Epithelial cell of proximal tubule (primary cell): Measurements from ENCODE around the gene SLC41A3. TPM values are rescaled to one million over a fixed set of nuclear protein-coding genes. Genes with fewer than 3 reads are reported as not detected.
"Not testable (repeated sequence)": the region's sequence is repeated elsewhere in the genome, so short reads cannot be mapped to it uniquely, and the experiment has no call there.

Experiments used
- DNase-seq: peaks from one replicate; pipeline ENCODE4 v3.0.0-alpha.2; 2011; ENCODE audit warnings: low read depth
- H3K4me3 ChIP-seq: 2 replicates; pipeline ENCODE4 v1.5.1; 2011; ENCODE audit warnings: low read depth, mild to moderate bottlenecking, low read length
- total RNA-seq: library from RNA; depleted of rRNA; stranded (reverse); fragments of >200 nt; gene quantifications from 2 replicates; pipeline ENCODE4 v1.2.3, GENCODE V29; 2015
- TF ChIP-seq, protein P1 (sequence below): conservative IDR thresholded peaks from 2 replicates; pipeline ENCODE4 v1.5.1; 2012; ENCODE audit warnings: low read depth, mild to moderate bottlenecking, low read length

Gene SLC41A3
- total RNA-seq, 1 donor from 2014 or later: 41.6 TPM

DNA sequence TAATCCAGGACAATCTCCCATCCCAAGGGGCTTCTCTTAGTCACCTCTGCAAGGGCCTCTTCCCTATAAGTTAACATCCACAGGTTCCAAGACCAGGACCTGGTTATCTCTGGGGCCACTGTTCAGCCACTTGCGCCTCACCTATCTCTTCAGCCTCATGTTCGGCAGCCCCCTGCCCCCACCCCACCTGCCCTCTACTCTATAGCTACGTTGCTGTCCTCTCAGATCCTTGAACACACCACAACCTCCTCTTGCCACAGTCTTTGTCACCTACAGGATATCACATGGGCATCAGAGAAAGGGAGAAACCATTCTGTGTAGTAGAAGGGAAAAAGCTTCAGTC, 33.9 kb downstream of the SLC41A3 start:
- TF ChIP-seq, protein P1, sequence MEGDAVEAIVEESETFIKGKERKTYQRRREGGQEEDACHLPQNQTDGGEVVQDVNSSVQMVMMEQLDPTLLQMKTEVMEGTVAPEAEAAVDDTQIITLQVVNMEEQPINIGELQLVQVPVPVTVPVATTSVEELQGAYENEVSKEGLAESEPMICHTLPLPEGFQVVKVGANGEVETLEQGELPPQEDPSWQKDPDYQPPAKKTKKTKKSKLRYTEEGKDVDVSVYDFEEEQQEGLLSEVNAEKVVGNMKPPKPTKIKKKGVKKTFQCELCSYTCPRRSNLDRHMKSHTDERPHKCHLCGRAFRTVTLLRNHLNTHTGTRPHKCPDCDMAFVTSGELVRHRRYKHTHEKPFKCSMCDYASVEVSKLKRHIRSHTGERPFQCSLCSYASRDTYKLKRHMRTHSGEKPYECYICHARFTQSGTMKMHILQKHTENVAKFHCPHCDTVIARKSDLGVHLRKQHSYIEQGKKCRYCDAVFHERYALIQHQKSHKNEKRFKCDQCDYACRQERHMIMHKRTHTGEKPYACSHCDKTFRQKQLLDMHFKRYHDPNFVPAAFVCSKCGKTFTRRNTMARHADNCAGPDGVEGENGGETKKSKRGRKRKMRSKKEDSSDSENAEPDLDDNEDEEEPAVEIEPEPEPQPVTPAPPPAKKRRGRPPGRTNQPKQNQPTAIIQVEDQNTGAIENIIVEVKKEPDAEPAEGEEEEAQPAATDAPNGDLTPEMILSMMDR: no peak
- H3K4me3 ChIP-seq: no peak overlapping the region
- DNase-seq: no peak

DNA sequence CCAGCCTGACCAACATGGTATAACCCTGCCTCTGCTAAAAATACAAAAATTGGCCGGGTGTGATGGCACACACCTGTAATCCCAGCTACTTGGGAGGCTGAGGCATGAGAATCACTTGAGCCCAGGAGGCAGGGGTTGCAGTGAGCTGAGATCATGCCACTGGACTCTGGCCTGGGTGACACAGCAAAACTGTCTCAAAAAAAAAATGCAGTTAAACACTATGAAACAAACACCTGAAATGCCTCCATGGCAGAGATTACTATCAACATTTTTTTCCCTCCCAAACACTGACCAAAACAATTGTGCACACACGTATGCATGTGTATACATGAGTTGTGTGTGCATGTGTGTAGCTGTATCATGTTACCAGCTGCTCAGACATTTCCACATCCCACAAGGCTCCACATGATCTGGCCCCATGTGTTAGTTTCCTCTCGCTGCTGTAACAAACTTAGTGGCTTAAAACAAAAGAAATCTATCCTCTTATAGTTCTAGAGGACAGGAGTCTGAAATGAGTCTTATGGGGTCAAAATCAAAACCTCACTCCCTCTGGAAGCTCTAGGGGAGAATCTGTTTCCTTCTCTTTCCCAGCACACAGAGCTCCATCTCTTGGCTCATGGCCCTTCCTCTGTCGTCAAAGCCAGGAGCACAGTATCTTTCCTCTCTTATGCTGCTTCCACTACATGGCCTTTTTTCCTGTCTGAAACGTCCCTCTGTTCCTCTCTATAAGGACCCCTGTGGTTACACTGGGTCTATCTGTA, 34.5 kb downstream of the SLC41A3 start:
- DNase-seq: no peak
- no peak overlapping the region for H3K4me3 ChIP-seq
- TF ChIP-seq, protein P1: no peak

DNA sequence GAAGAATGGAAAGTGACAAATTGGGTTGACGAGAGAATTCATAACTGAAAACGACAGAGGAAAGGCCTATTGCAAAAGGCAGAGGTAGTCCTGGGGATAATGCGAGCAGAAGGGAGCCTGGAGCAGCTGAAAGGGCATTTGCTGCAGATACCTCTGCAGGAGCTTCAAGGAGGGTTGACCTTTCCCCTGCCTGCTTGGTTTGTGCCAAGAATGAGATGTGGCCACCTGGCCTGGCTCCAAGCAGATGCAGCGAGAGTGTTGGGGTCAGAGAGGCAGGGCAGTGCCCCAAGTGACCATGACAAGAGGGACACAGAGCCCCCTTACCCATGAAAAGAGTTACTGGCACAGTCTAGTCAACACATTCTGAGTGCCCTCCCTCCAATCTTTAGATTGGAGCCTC, 43.5 kb downstream of the SLC41A3 start:
- TF ChIP-seq, protein P1: no peak
- no peak for DNase-seq
- no peak overlapping the region for H3K4me3 ChIP-seq

DNA sequence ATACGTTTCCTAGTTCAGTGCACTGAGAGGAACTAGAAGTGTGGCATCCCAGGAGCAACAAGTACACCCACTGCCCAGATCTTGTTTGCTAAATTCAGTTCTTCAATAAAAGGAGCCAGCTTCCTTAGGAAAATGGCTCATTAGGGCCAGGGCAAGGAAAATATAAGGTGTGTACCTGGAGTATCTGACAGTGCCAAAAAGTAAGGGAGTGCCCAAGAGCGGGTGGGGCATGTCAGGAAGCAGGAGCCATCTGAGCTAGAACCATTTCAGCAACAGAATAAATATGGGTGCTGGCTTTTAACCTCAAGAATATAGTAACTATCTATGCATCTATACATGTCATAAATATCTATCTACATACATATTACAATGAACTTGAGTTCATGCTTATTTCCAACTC, 44.1 kb downstream of the SLC41A3 start:
- TF ChIP-seq, protein P1: no peak
- no peak for DNase-seq
- H3K4me3 ChIP-seq: no peak overlapping the region

DNA sequence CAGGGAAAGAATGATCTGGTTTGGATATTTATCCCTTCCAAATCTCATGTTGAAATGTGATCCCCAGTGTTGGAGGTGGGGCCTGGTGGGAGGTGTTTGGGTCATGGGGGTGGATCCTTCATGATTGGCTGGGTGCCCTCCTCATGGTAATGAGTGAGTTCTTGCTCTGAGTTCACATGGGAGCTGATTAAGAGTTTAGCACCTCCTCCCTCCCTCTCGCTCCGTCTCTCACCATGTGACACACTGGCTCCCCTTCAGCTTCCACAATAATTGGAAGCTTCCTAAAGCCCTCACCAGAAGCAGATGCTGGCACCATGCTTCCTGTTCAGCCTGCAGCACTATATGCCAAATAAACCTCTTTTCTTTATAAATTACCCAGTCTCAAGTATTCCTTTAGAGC, 45.1 kb downstream of the SLC41A3 start:
- not testable (repeated sequence) for DNase-seq, H3K4me3 ChIP-seq

DNA sequence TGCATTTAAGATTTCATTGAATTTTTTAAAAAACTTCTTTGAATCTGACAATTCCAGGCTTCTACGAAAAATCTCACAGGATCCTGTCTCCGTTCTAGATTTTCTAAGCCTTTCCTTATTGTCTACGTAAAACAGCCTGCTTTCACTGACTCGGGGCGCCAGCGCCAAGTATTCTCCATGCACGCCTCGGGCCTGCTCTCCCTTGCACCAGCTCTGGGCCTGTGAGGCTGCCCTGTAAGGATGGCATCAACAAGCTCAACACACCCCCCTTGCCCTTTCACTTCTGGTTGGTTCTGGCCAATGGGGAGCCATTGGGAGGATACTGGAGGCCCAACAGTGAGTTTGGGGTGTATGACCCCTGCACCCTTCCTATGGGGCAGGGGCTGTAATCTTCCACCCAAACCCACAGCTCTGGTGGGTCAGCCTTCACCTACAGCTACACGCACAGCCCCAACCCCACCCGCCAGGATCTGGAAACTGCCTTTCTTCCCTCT, 47.8 kb downstream of the SLC41A3 start:
- TF ChIP-seq, protein P1: no peak
- no peak overlapping the region for H3K4me3 ChIP-seq
- DNase-seq: no peak

DNA sequence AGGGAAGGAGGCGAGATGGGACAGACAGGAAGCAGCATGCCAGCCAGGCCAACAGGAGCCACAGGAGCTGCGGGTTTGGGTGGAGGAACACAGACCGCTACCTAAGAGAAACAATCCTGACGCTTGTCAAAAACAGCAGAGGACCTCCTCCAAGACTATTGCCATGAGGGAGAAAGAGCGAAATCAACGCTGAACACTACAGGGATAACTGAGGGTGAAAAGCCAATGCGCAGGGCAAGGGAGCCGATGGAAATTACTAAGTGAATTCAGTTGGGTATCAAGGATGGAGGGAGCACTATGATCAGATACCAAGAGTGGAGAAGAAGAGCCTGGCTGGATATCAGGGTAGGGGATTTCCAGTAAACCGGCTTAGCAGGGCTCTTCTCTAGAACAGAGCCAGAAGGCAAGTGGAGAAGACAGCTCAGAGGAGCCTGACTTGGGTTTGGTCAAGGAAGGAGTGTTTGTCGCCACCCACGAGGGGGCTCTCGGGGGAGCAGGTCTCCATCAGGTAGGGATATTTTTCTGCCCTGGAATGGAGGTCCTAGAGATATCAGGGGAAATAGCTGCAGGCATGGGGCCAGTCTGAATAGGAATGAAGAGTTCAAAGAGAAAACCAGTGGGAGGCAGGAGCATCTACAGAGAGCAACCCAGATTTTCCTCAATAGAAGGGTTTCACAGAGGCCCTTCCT, 48.4 kb downstream of the SLC41A3 start:
- TF ChIP-seq, protein P1: no peak
- DNase-seq: no peak
- no peak overlapping the region for H3K4me3 ChIP-seq
